HUES64 (cell line): ENCODE results near the gene LYZL1.
"Not testable (repeated sequence)": the region's sequence is repeated elsewhere in the genome, so short reads cannot be mapped to it uniquely, and the experiment has no call there.

ENCODE experiments used
- H3K27ac ChIP-seq: 2 replicates; pipeline ENCODE4 v1.7.0; 2013; ENCODE audit warnings: low read depth, low read length, inconsistent platforms
- H3K27me3 ChIP-seq: 2 replicates; pipeline ENCODE4 v1.6.1; 2013; ENCODE audit warnings: mild to moderate bottlenecking, low read length; ENCODE audit not compliant: insufficient read depth
- H3K36me3 ChIP-seq: 2 replicates; pipeline ENCODE4 v1.6.1; 2013; ENCODE audit warnings: mild to moderate bottlenecking, low read length; ENCODE audit not compliant: insufficient read depth
- H3K4me1 ChIP-seq: 2 replicates; pipeline ENCODE4 v1.6.1; 2013; ENCODE audit warnings: mild to moderate bottlenecking, low read length, moderate library complexity; ENCODE audit not compliant: insufficient read depth
- H3K4me3 ChIP-seq: 2 replicates; pipeline ENCODE4 v1.5.1; 2013; ENCODE audit warnings: mild to moderate bottlenecking, low read length, moderate library complexity
- H3K9ac ChIP-seq: 2 replicates; pipeline ENCODE4 v1.6.1; 2013; ENCODE audit warnings: mild to moderate bottlenecking, low read depth, low read length
- H3K9me3 ChIP-seq: 2 replicates; pipeline ENCODE4 v1.6.1; 2013; ENCODE audit warnings: low read depth, low read length; ENCODE audit not compliant: insufficient read depth
- WGBS: fragments of 150-250, 120-280 bp; methylation state at CpG from one replicate; pipeline ENCODE4 v1.1.7; 2013; ENCODE audit warnings: missing lambda C conversion rate; 5-methylcytosine and 5-hydroxymethylcytosine counted together

Gene LYZL1

DNA sequence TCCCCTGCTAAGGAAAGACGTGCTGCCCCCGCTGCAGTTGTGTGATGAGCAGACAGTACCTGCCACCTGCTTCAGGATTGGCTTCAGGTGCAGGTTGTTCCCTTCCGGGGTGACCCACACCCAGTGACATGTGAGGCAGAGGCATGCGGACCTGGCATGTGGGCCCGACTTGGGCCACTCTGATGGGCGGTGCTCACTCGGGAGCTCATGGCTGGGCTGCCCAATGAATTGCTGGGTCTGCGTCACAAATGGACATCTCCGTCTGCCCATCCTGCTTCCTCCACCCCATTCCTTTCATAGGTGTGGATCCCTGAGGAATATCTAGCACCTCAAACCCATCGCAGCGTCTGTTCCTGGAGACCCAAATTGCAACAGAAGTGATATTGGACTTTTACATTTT, 19.3 kb downstream of the LYZL1 start:
- not testable (repeated sequence) for H3K9me3 ChIP-seq, H3K27me3 ChIP-seq, H3K9ac ChIP-seq, H3K36me3 ChIP-seq, H3K27ac ChIP-seq, H3K4me3 ChIP-seq, H3K4me1 ChIP-seq
- WGBS, result 83% methylated on average over 11 of the region's 11 CpGs

DNA sequence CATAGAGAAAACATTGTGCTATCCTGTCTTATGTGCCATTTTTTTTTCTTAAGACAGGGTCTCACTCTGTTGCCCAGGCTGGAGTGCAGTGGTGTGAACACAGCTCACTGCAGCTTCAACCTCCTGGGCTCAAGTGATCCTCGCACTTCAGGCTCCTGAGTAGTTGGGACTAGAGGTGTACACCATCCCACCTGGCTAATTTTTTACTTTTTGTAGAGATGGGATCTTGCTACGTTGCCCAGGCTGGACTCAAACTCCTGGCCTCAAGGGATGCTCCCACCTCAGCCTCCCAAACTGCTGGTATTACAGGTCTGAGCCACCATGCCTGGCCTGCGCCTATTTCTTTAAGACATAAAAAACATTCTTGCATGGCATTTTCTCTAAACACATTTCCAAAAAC, 20.6 kb downstream of the LYZL1 start:
- H3K27ac ChIP-seq, result no peak overlapping the region
- H3K9me3 ChIP-seq, result no peaks in the 10 kb centered on the region
- no peak overlapping the region for H3K4me3 ChIP-seq
- H3K27me3 ChIP-seq, result no peaks in the 10 kb centered on the region
- no peaks in the 10 kb centered on the region for H3K36me3 ChIP-seq
- H3K9ac ChIP-seq, result no peak overlapping the region
- 0 out of 2 replicates have a peak, but pooled peaks cover under 1% of the 10 kb centered on the region for H3K4me1 ChIP-seq
- WGBS, result 79% methylated on average over 3 of the region's 3 CpGs

DNA sequence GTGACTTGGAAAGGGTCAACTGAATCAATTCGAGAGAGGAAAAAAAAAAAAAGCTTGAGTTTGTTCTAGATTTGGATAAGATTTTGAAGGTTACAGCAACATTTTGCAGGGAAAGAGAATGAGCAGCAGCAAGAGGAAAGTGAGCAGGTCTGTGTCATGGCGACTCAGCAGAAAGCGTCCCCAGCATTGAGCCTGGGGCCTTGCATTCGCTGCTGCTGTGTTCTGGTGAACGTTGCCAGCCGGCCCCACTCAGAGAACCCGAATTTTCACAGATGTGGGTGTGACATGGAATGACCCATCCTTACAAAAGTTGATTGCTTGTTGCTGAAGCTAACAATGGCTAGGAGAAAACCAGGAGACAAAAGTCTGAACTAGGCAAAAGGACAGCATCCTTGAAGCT, 21.6 kb downstream of the LYZL1 start:
- WGBS, result 87% methylated on average over 7 of the region's 7 CpGs
- H3K9ac ChIP-seq, H3K27me3 ChIP-seq, H3K9me3 ChIP-seq, H3K36me3 ChIP-seq, H3K27ac ChIP-seq, H3K4me3 ChIP-seq, H3K4me1 ChIP-seq: not testable (repeated sequence)

DNA sequence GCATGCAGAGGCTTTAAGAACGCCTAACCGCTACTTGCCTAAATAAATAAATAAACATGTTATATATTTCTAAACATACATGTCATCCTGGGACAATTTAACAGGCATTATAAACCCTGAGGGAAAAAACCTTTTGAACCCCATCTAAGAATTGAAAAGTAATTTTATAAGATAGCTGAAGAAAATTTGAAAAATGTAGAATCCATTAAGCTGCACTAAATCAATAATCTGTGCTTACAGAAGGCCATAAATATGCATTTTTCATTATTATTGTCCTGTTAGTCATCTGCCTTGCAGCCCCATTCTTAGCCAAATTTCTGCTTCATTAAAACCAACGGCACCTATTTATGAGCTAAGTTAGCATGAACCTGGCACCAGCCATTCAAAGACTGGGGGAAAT, 24.2 kb downstream of the LYZL1 start:
- H3K9me3 ChIP-seq, result no peaks in the 10 kb centered on the region
- no peaks in the 10 kb centered on the region for H3K27me3 ChIP-seq
- no peaks in the 10 kb centered on the region for H3K36me3 ChIP-seq
- H3K4me1 ChIP-seq, result no peaks in the 10 kb centered on the region
- 97% methylated on average over 2 of the region's 3 CpGs for WGBS
- H3K27ac ChIP-seq, result no peak overlapping the region
- no peak overlapping the region for H3K4me3 ChIP-seq
- H3K9ac ChIP-seq, result no peak overlapping the region

DNA sequence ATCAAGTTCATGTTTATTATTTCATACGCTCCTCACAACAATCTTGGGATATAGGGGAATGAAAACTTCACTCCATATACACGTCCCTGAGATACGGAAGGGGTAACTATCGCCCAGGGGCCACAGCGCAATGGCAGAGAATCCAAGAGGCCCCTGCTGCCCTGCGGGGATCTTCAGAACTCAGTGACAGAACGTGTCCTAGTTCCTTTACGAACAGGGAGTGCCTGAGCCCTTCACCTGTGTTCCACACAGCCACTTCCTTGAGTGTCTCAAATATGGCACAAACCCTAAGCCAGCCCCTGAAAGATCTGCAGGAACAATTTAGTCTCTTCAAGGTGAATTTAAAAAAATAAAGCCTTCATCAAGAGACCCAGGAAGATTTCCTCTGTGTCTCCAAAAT, 25.9 kb downstream of the LYZL1 start:
- Histone ChIP-seq H3K27ac (no peak overlapping the region), H3K9me3 (no peaks in the 10 kb centered on the region), H3K36me3 (no peaks in the 10 kb centered on the region), H3K27me3 (no peaks in the 10 kb centered on the region), H3K9ac (no peak overlapping the region), H3K4me1 (no peaks in the 10 kb centered on the region), H3K4me3 (no peak overlapping the region)
- WGBS, result 90% methylated on average over 7 of the region's 8 CpGs

DNA sequence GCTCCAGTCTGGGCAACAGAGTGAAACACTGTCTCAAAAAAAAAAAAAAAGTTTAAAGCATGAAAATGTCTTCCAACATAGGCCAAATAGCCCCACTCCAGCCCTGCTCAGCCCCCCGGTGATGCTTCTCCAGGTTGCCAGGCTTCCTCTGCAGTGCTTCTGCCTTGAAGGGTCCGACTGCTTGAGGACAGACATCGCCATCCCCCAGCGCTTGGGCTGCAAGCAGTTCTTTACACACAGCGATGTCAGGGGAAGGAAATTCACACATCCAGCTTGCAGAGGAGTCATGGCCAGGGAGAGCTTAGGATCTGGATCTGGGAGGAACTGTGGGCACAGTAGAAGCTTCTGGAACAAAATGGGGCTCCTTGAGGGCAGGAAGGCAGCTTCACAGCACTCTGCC, 26.9 kb downstream of the LYZL1 start:
- Histone ChIP-seq H3K27me3 (no peaks in the 10 kb centered on the region), H3K36me3 (no peaks in the 10 kb centered on the region), H3K4me3 (no peak overlapping the region), H3K9ac (no peak overlapping the region), H3K9me3 (no peaks in the 10 kb centered on the region), H3K27ac (no peak overlapping the region), H3K4me1 (no peaks in the 10 kb centered on the region)
- WGBS, result 94% methylated on average over 5 of the region's 5 CpGs

DNA sequence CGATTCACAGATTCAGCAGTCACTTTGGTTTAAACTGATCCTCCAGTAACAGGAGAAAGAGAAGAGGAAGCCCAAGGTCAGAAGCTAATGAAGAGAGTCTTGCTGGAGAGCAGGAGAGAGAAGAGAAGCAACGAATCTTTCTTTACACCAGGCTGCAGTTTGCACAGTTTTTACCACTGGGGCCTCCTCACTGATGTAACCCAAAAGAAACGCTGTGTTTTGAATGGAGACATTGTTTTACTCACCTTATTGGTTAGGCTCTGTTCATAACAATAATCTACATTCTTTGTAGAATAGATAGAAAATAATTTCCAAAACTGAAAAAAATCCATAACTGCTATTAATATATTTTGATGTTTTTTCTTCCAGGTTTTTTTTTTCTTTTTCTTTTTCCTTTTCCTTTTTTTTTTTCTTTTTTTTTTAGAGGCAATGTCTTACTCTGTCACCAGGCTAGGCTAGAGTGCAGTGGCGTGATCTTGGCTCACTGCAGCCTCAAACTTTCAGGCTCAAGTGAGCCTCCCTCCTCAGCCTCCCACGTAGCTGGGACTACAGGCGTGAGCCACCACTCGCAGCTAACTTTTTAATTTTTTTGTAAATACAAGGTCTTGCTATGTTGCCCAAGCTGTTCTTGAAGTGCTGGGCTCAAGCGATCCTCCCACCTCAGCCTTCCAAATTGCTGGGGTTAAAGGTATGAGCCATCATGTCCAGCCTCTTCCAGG, 27.6 kb downstream of the LYZL1 start:
- Histone ChIP-seq H3K4me3 (no peak overlapping the region), H3K9me3 (no peaks in the 10 kb centered on the region), H3K36me3 (no peaks in the 10 kb centered on the region), H3K27me3 (no peaks in the 10 kb centered on the region), H3K9ac (no peak overlapping the region), H3K27ac (no peak overlapping the region), H3K4me1 (no peaks in the 10 kb centered on the region)
- 91% methylated on average over 7 of the region's 8 CpGs for WGBS

DNA sequence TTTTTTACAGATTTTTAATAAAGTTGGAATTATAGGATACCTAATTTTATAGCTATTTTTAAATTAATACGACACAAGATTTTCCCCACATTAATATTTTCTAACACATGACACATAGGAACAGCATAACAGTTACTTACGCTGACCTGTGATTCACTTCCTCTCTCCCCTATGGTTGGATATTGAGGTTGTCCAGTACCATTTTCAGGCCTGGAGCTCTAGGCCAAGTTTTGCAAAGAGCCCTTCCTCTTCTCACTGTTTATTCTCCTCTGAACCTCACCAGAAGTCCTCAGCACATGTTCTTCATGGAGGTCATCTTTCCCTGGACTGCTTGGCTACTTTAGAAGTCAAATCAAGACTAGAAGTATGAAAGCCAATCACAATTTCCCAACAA, 28.2 kb downstream of the LYZL1 start:
- Histone ChIP-seq H3K4me1 (no peaks in the 10 kb centered on the region), H3K27ac (no peak overlapping the region), H3K27me3 (no peaks in the 10 kb centered on the region), H3K9me3 (no peaks in the 10 kb centered on the region), H3K36me3 (no peaks in the 10 kb centered on the region), H3K9ac (no peak overlapping the region), H3K4me3 (no peak overlapping the region)
- WGBS, result 80% methylated on average over 1 of the region's 2 CpGs

DNA sequence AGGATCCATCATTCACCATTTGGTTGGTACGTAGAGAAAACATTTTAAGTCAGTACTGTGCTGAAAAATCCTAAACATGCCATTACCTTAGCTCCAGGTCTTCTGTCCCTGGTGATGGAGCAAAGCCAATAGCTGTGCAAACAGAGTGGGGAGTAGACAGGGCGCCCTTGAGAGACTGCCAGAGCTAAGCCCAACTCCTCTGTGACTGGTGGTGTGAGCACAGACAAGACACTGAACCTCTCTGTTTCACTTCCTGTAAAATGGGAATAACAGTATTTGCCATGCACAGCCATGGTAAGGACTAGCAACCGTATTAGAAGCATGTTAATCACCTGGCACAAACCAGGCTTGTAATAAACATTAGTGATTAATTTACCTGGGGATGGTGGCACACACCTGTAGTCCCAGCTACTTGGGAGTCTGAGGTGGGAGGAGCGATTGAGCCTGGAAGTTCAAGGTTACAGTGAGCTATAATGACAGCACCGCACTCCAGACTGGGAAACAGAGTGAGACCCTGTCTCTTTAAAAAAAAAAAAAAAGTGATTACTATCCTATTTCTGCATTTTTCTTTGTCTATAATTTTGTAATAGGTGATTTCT, 28.7 kb downstream of the LYZL1 start:
- H3K9me3 ChIP-seq, result no peaks in the 10 kb centered on the region
- no peaks in the 10 kb centered on the region for H3K27me3 ChIP-seq
- 92% methylated on average over 5 of the region's 5 CpGs for WGBS
- no peaks in the 10 kb centered on the region for H3K36me3 ChIP-seq
- no peak overlapping the region for H3K4me3 ChIP-seq
- no peak overlapping the region for H3K9ac ChIP-seq
- H3K27ac ChIP-seq, result no peak overlapping the region
- no peaks in the 10 kb centered on the region for H3K4me1 ChIP-seq

DNA sequence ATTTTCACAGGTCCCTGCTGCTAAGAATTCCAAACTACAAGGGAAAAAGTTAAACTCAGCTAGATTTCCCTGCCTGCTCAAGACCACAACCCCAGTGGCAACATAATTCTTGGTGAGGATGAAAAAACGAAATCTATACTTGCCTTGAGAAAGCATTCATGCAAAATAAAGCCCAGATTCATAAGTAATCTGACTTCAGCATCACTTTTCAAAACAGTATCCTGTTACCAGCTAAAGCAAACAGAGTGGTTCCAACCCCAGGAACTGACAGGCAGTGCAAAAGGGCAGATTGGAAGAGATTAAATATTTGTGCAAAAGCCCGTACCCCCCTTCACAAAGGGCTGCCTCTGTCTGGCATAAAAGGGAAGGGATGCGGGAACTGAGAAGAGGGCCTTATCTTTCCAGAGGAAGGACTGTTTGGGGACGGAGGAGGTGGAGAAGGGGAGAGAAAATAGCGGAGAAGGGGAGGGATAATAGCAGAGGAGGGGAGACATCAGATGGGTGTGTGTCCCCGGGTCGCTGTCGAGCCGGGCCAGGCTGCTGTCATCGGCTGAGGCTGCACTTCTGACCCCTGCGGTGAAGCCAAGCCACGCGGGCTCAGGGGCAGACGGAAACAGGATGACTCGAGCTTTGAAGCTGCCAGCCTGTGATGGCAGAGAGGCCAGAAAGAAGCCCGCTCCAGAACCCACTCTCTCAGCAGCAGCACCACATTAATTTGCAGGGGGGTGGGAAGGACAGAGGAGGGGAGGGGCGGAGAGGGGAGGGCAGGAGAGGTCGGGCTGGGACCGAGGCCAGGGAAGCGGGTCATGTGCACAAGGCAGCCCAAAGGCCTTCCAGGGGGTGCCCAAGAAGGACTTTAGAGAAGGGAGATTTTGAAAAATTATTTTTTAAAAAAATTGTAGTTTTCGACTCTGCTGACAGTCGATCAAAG, 29.5 kb downstream of the LYZL1 start:
- H3K4me3 ChIP-seq, H3K36me3 ChIP-seq, H3K9ac ChIP-seq, H3K9me3 ChIP-seq, H3K27me3 ChIP-seq, H3K4me1 ChIP-seq, H3K27ac ChIP-seq: not testable (repeated sequence)
- 36% methylated on average over 18 of the region's 22 CpGs for WGBS

DNA sequence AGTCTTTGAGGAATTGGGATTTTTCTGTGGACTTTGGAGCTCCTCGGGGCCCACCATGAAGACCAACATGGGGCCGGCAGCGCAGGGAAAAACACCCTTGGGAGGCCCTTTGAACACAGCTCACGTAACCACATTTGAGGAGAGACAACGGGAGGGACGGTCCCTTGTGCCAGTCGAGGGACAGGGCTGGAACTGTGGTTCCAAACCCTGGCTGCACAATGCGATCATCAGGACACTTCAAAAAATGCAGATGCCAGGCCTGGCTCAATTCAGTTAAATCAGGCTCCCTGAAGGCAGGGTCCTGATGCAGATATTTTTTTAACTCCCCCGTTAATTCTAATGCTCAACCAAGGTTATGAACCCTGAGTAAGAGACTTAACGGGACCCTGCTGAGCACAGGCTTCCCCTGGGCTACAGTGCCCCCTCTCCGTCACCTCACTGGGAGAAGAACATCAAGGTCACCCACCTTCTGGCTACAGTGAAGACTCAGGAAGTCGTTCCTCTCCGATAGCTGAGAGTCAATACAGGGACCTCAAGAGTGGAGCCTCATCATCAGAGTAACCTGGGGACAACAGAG, 30.4 kb downstream of the LYZL1 start:
- no peaks in the 10 kb centered on the region for H3K36me3 ChIP-seq
- no peaks in the 10 kb centered on the region for H3K27me3 ChIP-seq
- no peaks in the 10 kb centered on the region; the same call in 1 of the 2 replicates for H3K4me1 ChIP-seq
- H3K9ac ChIP-seq, result no peak overlapping the region
- no peak overlapping the region for H3K4me3 ChIP-seq
- H3K27ac ChIP-seq, result no peak overlapping the region
- 89% methylated on average over 13 of the region's 13 CpGs for WGBS
- no peaks in the 10 kb centered on the region for H3K9me3 ChIP-seq
